HG02610 (cell line): Measurements from ENCODE around the gene IL5.
"Not testable (repeated sequence)": the region's sequence is repeated elsewhere in the genome, so short reads cannot be mapped to it uniquely, and the experiment has no call there.

ENCODE experiments used
- ATAC-seq: cut with Tn5 transposase; IDR thresholded peaks from one replicate; pipeline ENCODE4 v1.9.1; 2021; ENCODE audit warnings: mild to moderate bottlenecking, moderate library complexity; ENCODE audit not compliant: unreplicated experiment

The IL5 gene

GRCh38 chr5:132530946-132531345 is 12.4 kb downstream of the IL5 start:
- ATAC-seq: no peak

DNA sequence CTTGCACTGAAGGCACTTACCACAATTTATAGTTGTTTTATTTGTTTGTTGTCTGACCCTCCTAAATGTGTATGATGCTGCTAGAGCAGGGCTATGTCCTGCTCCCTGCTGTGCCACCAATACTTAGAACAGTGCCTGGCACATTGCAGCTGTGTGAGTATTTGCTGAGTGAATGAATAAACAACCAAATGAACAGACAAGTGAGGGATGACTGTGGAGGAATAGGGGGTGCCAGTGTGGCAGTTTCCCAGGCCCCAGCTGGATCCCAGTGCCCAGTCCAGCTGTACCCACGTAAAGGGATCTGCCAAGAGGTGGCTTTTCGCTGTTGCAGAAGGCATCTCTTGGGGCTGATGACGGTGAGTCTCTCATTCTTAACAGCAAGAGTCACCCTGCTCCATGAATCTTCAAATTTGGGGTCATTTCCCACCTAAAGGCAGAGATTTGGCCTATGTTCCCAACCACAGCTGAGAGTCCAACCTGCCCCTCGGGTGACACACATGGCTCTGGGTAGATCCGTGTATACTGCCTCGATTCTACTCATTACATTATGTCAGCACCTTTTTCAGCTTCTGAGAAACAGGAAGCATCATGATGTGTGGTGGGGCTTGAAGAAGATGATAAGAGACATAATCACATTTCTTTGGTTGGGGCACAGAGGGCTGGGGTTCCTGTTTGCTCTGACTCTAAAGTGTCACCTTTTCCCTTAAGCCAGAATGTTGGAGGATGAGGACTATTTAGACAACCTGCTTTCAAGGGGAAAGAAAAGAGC is 14.3 kb downstream of the IL5 start:
- ATAC-seq: no peak

DNA sequence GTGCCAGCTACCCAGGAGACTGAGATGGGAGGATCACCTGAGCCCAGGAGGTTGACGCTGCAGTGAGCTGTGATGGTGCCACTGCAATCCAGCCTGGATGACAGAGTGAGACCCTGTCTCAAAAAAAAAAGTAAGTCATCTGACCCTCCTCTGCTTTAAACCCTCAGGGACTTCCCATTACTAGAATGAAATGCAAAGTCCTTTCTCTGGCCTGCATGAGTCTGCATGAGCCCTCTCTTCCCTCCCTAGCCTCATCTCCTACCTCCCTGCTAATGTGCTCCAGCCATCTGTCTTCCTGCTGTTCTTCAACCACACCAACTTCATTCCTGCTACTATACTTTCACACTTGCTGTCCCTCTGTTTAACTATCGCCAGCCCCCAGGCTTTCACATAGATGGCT is 15.3 kb downstream of the IL5 start:
- no peak for ATAC-seq

- no peak for ATAC-seq
Observed at GRCh38 chr5:132526974-132527564, 16.3 kb downstream of the IL5 start.

DNA sequence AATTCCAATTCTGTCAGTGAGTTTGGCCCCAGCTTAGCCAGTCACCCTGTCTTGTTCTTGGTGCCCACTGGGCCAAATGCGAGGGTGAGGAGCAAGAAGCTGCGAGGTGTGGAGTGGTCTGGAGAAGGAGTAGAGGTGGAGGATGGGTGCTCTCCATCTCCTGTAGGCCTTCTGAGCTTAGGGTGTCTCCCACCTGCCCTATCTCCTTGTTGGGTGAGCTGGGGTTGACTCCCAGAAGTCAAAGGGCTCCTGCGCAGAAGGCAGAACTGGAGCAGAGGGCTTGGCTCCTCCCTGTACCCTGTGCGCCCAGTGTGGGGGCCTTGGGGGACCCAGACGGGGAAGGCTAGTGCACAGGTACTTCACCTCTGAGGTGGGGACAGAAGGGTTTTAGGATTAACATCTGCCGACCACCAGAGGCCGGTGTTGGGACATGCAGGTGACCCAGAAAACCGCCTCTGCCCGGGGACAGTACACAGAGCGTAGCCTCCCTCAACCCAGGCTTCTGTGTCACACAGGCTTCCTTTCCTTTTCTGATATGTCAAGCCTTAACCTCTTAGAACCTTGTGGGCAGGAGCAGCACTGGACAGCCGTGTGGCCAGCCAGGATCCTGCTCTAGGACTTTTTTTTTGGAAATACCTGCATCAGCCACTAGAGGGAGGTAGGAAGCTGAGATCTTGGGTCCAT is 16.9 kb downstream of the IL5 start:
- peak; percentile 31 for ATAC-seq

DNA sequence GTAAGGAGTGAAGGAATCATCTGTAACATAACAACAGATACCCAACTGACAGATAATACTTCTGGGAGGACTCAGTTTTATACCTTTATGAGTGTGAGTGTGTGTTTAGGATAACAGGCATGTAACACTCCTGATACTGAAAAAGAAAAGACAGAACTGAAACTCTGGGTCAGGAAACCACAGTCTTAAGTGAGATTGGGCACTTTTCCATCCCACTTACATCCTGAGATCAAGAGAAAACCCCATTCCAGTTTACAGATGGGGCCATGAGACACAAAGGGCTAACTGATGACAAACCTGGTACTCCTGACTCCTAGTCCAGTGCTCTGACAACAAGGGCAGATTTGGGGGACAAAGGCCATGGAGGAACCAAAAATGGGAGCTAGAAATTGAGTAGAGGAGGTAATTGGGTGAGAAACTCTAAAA is 18.0 kb downstream of the IL5 start:
- ATAC-seq: peak; percentile 73

GRCh38 chr5:132524877-132525276 is 18.4 kb downstream of the IL5 start:
- not testable (repeated sequence) for ATAC-seq

DNA sequence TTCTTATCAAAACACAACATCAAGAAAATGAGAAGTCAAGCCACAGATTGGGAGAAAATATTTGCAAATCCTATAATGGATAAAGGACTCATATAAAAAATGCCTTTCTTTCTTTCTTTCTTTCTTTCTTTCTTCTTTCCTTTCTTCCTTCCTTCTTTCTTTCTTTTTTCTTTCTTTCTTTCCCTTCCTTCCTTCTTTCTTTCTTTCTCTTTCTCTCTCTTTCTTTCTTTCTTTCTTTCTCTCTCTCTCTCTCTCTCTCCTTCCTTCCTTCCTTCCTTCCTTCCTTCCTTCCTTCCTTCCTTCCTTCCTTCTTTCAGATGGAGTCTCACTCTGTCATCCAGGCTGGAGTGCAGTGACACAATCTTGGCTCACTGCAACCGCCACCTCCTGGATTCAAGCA is 21.3 kb downstream of the IL5 start:
- ATAC-seq: not testable (repeated sequence)

DNA sequence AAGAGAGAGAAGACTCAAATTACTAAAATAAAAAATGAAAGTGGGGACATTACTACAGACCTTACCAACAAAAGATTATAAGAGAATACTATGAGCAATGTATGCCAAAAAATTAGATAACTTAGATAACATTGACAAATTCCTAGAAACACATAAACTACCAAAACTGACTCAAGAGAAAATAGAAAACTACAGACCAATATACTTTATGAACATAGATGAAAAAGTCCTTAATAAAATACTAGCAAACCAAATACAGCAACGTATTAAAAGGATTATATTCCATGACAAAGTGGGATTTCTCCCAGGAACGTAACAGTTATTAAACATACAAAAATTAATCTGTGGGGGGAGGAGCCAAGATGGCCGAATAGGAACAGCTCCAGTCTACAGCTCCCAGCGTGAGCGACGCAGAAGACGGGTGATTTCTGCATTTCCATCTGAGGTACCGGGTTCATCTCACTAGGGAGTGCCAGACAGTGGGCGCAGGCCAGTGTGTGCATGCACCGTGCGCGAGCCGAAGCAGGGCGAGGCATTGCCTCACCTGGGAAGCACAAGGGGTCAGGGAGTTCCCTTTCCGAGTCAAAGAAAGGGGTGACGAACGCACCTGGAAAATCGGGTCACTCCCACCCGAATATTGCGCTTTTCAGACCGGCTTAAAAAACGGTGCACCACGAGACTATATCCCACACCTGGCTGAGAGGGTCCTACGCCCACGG is 29.5 kb downstream of the IL5 start:
- ATAC-seq: not testable (repeated sequence)

DNA sequence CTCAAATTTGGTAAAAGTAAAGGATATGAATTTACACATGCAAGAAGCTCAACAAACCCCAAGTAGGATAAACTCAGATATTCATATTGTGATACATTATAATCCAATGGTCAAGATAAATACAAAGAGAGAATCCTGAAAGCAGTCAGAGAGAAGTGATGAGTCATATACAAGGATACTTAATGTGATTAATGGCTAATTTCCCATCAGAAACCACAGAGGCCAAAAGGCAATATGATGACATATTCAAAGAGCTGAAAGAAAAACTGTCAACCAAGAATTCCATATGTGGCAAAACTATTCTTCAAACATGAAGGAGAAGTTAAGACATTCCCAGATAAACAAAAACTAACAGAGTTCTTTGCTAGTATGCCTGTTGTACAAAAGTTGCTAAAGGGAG is 33.2 kb downstream of the IL5 start:
- no peak for ATAC-seq

DNA sequence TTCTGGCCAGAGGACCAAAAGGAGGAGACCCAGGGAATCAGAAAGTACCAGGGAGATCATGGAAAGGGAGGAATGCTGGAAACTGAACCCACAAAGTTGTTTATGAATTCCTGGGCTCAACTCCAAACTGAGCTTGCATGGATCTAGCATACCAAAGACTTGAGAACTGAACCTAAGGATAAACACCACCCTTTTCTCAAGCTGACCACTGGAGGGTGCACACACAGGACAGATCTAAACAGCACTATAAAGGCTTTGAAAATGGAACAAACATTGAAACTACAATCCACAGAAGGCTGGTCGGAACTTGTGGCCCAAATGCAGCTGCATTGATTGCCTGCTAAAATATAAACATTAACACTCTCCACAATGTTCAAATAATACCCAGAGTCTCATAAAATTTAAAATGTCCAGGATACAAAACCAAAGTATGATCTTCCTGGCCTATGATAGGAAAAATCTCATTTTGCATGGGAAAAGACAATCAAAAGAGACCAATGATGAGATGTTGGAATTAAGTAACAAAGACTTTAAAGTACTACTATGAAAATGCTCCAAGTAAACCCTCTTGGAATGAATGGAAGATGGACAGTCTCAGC is 37.1 kb downstream of the IL5 start:
- no peak for ATAC-seq

DNA sequence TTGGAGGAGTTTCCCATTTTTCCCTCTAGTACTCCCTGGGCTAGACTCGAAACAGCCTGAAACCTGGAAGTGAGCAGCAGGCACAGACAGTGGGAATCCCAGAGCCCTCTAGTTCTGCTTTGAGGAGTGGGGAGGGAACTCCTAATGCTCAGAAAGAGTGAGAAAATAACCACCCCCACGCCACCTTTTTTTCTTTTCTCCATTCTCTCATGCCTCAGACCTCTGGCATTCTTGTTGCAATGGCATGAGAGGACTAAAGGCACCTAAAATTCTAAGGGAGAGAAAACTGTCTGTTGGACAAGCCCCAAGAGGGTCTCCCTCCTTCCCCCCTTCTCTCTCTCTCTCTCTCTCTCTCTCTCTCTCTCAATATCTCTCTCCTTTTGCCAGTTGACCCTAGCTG is 37.7 kb downstream of the IL5 start:
- no peak for ATAC-seq

DNA sequence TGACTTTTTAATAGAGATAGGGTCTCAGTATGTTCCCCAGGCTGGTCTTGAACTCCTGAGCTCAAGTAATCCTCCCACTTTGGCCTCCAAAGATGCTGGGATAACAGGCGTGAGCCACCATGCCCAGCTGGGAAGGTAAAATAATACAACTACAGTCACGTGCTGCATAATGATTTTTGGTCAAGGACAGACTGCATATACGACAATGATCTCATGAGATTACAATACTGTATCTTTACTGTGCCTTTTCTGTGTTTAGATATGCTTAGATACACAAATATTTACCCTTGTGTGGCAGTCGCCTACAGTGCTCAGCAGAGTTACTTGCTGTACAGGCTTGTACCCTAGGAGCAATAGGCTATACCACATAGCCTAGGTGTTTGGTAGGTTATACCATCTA is 38.6 kb downstream of the IL5 start:
- ATAC-seq: no peak

GRCh38 chr5:132503244-132503643 is 40.1 kb downstream of the IL5 start:
- ATAC-seq: no peak

- ATAC-seq: no peak
Observed at GRCh38 chr5:132501961-132502931, 41.1 kb downstream of the IL5 start.

DNA sequence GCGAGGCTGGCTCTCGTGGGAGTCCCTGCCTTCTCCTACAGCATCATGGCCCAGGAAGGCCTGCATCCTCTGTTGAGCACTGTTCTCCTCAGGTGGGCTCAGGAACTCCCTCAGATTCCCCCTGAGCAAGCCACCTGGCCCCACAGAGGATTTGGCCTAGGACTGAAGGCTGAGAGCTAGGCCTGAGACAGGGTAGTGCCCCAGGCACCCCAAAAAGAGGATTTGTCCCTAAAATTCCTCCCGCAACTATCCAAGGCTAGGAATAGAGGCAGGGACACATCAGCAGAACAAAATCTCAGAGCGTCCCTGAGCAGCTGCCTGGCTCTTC is 41.7 kb downstream of the IL5 start:
- no peak for ATAC-seq

- ATAC-seq: peak; percentile 49
Observed at GRCh38 chr5:132500931-132501628, 42.2 kb downstream of the IL5 start.

GRCh38 chr5:132500244-132500930 is 42.9 kb downstream of the IL5 start:
- ATAC-seq: no peak
